Fibroblast of lung (primary cell): ENCODE data around the gene ANKS3. TPM values are rescaled to one million over a fixed set of nuclear protein-coding genes. Genes with fewer than 3 reads are reported as not detected.

Source experiments
- DNase-seq, 2 donors: peaks; one replicate each; pipeline versions ENCODE4 v3.0.0 to v3.0.0-alpha.2; 2010; ENCODE audit warnings: low read depth in 2 of 2
- H2AFZ ChIP-seq: 2 replicates; pipeline ENCODE4 v1.5.1; 2012; ENCODE audit warnings: low read length, control low read depth, inconsistent platforms
- H3K27ac ChIP-seq: 2 replicates; pipeline ENCODE4 v1.5.1; 2011; ENCODE audit warnings: low read length, control low read depth; ENCODE audit not compliant: insufficient read depth
- H3K27me3 ChIP-seq: 2 replicates; pipeline ENCODE4 v1.5.1; 2011; ENCODE audit warnings: mild to moderate bottlenecking, low read length; ENCODE audit not compliant: control insufficient read depth, insufficient read depth
- H3K36me3 ChIP-seq: 2 replicates; pipeline ENCODE4 v1.5.1; 2011; ENCODE audit warnings: low read length; ENCODE audit not compliant: control insufficient read depth, insufficient read depth
- H3K4me1 ChIP-seq: 2 replicates; pipeline ENCODE4 v1.5.1; 2011; ENCODE audit warnings: low read length; ENCODE audit not compliant: control insufficient read depth, insufficient read depth; ENCODE audit errors: extremely low read depth
- H3K4me2 ChIP-seq: 2 replicates; pipeline ENCODE4 v1.5.1; 2011; ENCODE audit warnings: low read length, control low read depth; ENCODE audit not compliant: insufficient read depth; ENCODE audit errors: extremely low read depth
- H3K4me3 ChIP-seq, 4 experiments: fragments of 200-600 bp in 1 of 4; sonication (generic) in 1 of 4; replicated peaks in 1 of 4; 2 replicates each; pipeline ENCODE4 v1.5.1; 2011 to 2016; ENCODE audit warnings: low read length in 4 of 4, low read depth in 3 of 4, mild to moderate bottlenecking in 3 of 4, control low read depth in 2 of 4, inconsistent platforms in 1 of 4, mixed read lengths in 1 of 4; ENCODE audit not compliant: insufficient read depth in 1 of 4; ENCODE audit errors: control extremely low read depth in 1 of 4
- H3K79me2 ChIP-seq: 2 replicates; pipeline ENCODE4 v1.5.1; 2012; ENCODE audit warnings: mild to moderate bottlenecking, low read length, inconsistent platforms; ENCODE audit not compliant: control insufficient read depth, insufficient read depth
- H3K9ac ChIP-seq: 2 replicates; pipeline ENCODE4 v1.5.1; 2011; ENCODE audit warnings: mild to moderate bottlenecking, low read length, control low read depth; ENCODE audit not compliant: insufficient read depth
- H3K9me3 ChIP-seq: 2 replicates; pipeline ENCODE4 v1.5.1; 2012; ENCODE audit warnings: low read depth, low read length; ENCODE audit not compliant: control insufficient read depth, insufficient read depth
- H4K20me1 ChIP-seq: 2 replicates; pipeline ENCODE4 v1.5.1; 2011; ENCODE audit warnings: low read length; ENCODE audit not compliant: control insufficient read depth, insufficient read depth; ENCODE audit errors: extremely low read depth
- CTCF ChIP-seq, 2 donors: IDR thresholded peaks in 1 of 2; conservative IDR thresholded peaks in 1 of 2; 1 replicate in 1 of 2; 2 replicates in 1 of 2; pipeline ENCODE4 v1.5.1; 2011 to 2012; ENCODE audit warnings: low read length in 2 of 2, control low read depth in 1 of 2, inconsistent platforms in 1 of 2, low read depth in 1 of 2, mild to moderate bottlenecking in 1 of 2
- EZH2 ChIP-seq: IDR thresholded peaks from 2 replicates; pipeline ENCODE4 v1.5.1; 2012; ENCODE audit warnings: low read length, control low read depth, mild to moderate bottlenecking; ENCODE audit errors: missing control alignments
- polyA plus RNA-seq, 2 donors: library from polyadenylated mRNA; depleted of rRNA in 1 of 2; stranded (reverse) in 1 of 2; unstranded in 1 of 2; fragments of >200 nt; gene quantifications; 2 replicates each; pipeline ENCODE4 v1.2.1, GENCODE V29; 2011 to 2012; ENCODE audit warnings: missing spikeins in 1 of 2
- total RNA-seq: library from RNA; depleted of rRNA; stranded (reverse); fragments of >200 nt; gene quantifications from 2 replicates; pipeline ENCODE4 v1.2.1, GENCODE V29; 2014

The ANKS3 gene
- total and polyA plus RNA-seq, 2 donors (not counting 1 experiment from before 2014, with no cell fraction given): 11.9 to 26.3 TPM

- Histone ChIP-seq H3K4me1 (peaks cover 5% of the 10 kb centered on the region), H3K79me2 (no peaks in the 10 kb centered on the region), H3K27ac (no peak overlapping the region), H3K4me3 (no peak overlapping the region), H3K9ac (no peak overlapping the region), H3K9me3 (no peaks in the 10 kb centered on the region), H3K27me3 (no peaks in the 10 kb centered on the region), H2AFZ (no peak overlapping the region), H3K36me3 (peaks cover 16% of the 10 kb centered on the region), H4K20me1 (no peaks in the 10 kb centered on the region), H3K4me2 (no peak overlapping the region)
- TF ChIP-seq EZH2: no peak
- no peak for TF ChIP-seq CTCF (conservative IDR thresholded peaks at IDR 0.05 in 1 of 2, IDR thresholded peaks at IDR 0.05 in 1 of 2; ENCODE audit: low read depth in 1 of 2, low read length in 2 of 2)
- DNase-seq: no peak
Observed at GRCh38 chr16:4656695-4657686, 77.1 kb downstream of the ANKS3 start.

GRCh38 chr16:4656221-4656620 is 77.8 kb downstream of the ANKS3 start:
- no peaks in the 10 kb centered on the region for H3K9me3 ChIP-seq

More at GRCh38 chr16:4656221-4656620, 77.8 kb downstream of the ANKS3 start:
- H3K36me3 ChIP-seq: peaks cover 19% of the 10 kb centered on the region
- no peaks in the 10 kb centered on the region for H3K27me3 ChIP-seq
- H3K4me1 ChIP-seq: peaks cover 5% of the 10 kb centered on the region
- H4K20me1 ChIP-seq: no peaks in the 10 kb centered on the region
- no peaks in the 10 kb centered on the region for H3K79me2 ChIP-seq
- H2AFZ ChIP-seq: no peak overlapping the region
- TF ChIP-seq EZH2: no peak
- TF ChIP-seq CTCF (conservative IDR thresholded peaks at IDR 0.05 in 1 of 2, IDR thresholded peaks at IDR 0.05 in 1 of 2; ENCODE audit: low read depth in 1 of 2, low read length in 2 of 2): no peak
- DNase-seq: no peak
- H3K4me3 ChIP-seq: no peak overlapping the region
- no peak overlapping the region for H3K9ac ChIP-seq
- H3K27ac ChIP-seq: no peak overlapping the region
- no peak overlapping the region for H3K4me2 ChIP-seq
